SU-DHL-6 (cell line): ENCODE data around the gene C20orf144.
A peak's percentile ranks its signal among the peaks of the same experiment; 100 is the strongest.

Experiments
- H2AFZ ChIP-seq: fragments of 200-600 bp; sonication (generic); 2 replicates; pipeline ENCODE4 v1.6.1; 2014; ENCODE audit warnings: low read depth, mild to moderate bottlenecking, moderate library complexity, mixed read lengths, antibody characterized with exemption, low read length; ENCODE audit not compliant: severe bottlenecking
- H3F3A ChIP-seq: fragments of 200-600 bp; shearing (Covaris generic); 2 replicates; pipeline ENCODE4 v1.6.0; 2016; ENCODE audit warnings: antibody characterized with exemption, mild to moderate bottlenecking; ENCODE audit not compliant: insufficient read depth
- H3K27ac ChIP-seq: fragments of 200-600 bp; sonication (generic); 2 replicates; pipeline ENCODE4 v1.5.1; 2016; ENCODE audit warnings: low read depth, mild to moderate bottlenecking, low read length, moderate library complexity, mixed read lengths
- H3K27me3 ChIP-seq: fragments of 200-600 bp; sonication (generic), shearing (Covaris generic); 2 replicates; pipeline ENCODE4 v1.6.0; 2014; ENCODE audit warnings: mild to moderate bottlenecking, low read length
- H3K36me3 ChIP-seq: fragments of 200-600 bp; sonication (generic); 2 replicates; pipeline ENCODE4 v1.6.1; 2014; ENCODE audit warnings: mild to moderate bottlenecking, low read length, mixed read lengths
- H3K4me2 ChIP-seq: fragments of 300-600, 200-600 bp; shearing (Covaris generic), sonication (generic); 2 replicates; pipeline ENCODE4 v1.6.0; 2014; ENCODE audit warnings: low read length, low read depth, mild to moderate bottlenecking; ENCODE audit not compliant: poor library complexity, severe bottlenecking
- H3K4me3 ChIP-seq: fragments of 200-600 bp; sonication (generic); 2 replicates; pipeline ENCODE4 v1.5.1; 2014; ENCODE audit warnings: antibody characterized with exemption, low read length, mild to moderate bottlenecking, mixed read lengths; ENCODE audit not compliant: insufficient read depth, poor library complexity, severe bottlenecking
- H3K79me2 ChIP-seq: fragments of 200-600 bp; sonication (generic); 2 replicates; pipeline ENCODE4 v1.6.1; 2014; ENCODE audit warnings: mild to moderate bottlenecking, low read length, moderate library complexity; ENCODE audit not compliant: insufficient read depth
- H3K9ac ChIP-seq: fragments of 200-600 bp; sonication (generic); 2 replicates; pipeline ENCODE4 v1.7.0; 2014; ENCODE audit warnings: mild to moderate bottlenecking, low read length
- H3K9me2 ChIP-seq: fragments of 200-600 bp; sonication (generic); replicated peaks from 2 replicates; pipeline ENCODE4 v1.6.1; 2014; ENCODE audit warnings: low read length; ENCODE audit not compliant: insufficient read depth
- H3K9me3 ChIP-seq: fragments of 200-600 bp; sonication (generic); 2 replicates; pipeline ENCODE4 v1.6.1; 2014; ENCODE audit warnings: low read length, mixed read lengths; ENCODE audit not compliant: insufficient read depth
- H4K20me1 ChIP-seq: fragments of 200-600 bp; sonication (generic); 2 replicates; pipeline ENCODE4 v1.6.1; 2014; ENCODE audit warnings: low read depth, mild to moderate bottlenecking, antibody characterized with exemption, low read length, moderate library complexity, mixed read lengths
- EZH2phosphoT487 ChIP-seq: fragments of 200-600 bp; sonication (generic), shearing (Covaris generic); conservative IDR thresholded peaks from 2 replicates; pipeline ENCODE4 v1.6.1; 2018; ENCODE audit warnings: mild to moderate bottlenecking, antibody characterized with exemption, low read length, moderate library complexity, mixed read lengths
- TF ChIP-seq, protein P1 (sequence below): fragments of 200-600 bp; sonication (generic); IDR thresholded peaks from one replicate; pipeline ENCODE4 v1.5.1; 2017; ENCODE audit warnings: antibody characterized with exemption, mild to moderate bottlenecking, low read length, moderate library complexity; ENCODE audit not compliant: insufficient read depth, poor library complexity, severe bottlenecking

Gene C20orf144

DNA sequence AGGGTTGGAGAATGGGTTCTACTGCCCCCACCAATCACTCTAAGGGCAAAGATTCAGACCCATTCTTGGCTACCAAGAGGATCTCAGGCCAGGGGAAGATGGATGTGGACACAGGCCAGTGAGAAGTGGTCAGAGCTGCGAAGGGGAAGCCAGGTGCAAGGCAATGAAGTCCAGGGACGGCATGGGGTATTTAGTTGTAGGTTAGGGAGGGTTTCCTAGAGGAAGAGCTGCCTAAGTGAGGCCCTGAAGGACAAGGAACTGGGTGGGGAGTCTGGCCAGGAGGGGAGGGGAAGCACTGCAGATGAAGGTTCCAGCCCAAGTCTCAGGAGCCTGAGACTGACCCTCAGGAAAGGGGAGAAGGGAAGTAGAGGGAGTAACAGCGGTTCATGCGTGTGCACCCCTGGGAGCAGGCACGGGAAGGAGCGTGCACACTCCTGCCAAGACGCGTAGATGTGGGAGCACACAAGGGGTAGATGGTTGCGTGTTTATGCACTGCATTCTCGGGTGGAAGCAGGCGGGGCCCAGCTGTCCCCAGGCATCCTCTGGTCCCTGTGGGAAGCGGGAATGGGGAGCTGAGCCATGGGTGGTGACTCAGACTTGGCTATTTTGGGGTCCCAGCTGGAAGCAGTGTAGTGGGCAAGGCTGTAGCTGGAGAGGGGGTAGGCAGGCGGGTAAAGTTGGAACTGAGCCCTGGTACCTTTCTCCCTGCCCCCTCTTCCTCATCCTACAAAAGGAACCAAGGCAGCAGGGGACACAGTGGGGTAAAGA lies 7.9 kb downstream of the C20orf144 start:
- Histone ChIP-seq H3K79me2 (peaks cover 38% of the 10 kb centered on the region), H3K4me2 (peak overlapping the region; percentile 68), H3K27me3 (no peaks in the 10 kb centered on the region), H3K36me3 (0 out of 2 replicates have a peak, but pooled peaks cover 3% of the 10 kb centered on the region), H3F3A (peaks cover 45% of the 10 kb centered on the region), H2AFZ (no peak overlapping the region), H3K27ac (peak overlapping the region; percentile 78), H3K4me3 (no peak overlapping the region), H3K9me3 (no peaks in the 10 kb centered on the region), H4K20me1 (no peaks in the 10 kb centered on the region), H3K9me2 (no peaks in the 10 kb centered on the region), H3K9ac (peak overlapping the region; percentile 29; the same call in 1 of the 2 replicates)
- TF ChIP-seq, protein P1, sequence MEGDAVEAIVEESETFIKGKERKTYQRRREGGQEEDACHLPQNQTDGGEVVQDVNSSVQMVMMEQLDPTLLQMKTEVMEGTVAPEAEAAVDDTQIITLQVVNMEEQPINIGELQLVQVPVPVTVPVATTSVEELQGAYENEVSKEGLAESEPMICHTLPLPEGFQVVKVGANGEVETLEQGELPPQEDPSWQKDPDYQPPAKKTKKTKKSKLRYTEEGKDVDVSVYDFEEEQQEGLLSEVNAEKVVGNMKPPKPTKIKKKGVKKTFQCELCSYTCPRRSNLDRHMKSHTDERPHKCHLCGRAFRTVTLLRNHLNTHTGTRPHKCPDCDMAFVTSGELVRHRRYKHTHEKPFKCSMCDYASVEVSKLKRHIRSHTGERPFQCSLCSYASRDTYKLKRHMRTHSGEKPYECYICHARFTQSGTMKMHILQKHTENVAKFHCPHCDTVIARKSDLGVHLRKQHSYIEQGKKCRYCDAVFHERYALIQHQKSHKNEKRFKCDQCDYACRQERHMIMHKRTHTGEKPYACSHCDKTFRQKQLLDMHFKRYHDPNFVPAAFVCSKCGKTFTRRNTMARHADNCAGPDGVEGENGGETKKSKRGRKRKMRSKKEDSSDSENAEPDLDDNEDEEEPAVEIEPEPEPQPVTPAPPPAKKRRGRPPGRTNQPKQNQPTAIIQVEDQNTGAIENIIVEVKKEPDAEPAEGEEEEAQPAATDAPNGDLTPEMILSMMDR: no peak

DNA sequence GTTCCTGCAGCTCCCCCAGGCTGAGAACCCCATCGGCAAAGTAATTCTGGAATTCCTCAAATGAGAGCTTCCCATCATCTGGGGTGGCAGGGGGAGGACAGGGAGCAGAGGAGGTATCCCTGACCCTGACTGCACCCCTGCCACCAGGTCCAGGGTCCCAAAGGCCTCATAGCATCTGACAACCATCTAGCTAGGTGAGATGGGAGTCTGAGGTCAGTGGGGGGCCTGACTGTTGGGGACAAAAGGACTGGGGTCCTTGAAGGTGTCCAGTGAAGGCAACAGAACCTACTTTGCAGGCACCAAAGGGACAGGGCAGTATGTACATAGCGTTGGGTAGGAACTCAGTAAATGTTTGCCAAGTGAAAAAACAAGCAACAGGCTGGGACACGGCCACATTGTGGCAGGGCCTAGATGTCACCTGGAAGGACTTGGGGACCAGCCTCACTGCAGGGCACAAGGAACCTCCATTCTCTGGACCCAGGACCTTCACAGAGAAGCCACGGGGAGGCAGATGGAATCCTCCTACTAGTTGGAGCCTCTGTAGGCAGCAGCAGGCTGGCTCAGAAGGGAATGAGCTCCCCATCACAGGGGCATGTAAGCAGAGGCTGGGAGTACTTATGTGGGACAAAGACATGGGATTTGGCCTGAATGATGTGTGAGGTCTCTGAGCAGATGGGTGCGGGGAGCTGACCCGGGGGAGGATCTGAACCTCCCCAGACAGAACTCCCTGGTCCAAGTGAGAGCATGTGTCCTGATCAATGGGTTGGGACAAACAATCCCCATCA lies 8.8 kb downstream of the C20orf144 start:
- H3F3A ChIP-seq: peaks cover 47% of the 10 kb centered on the region
- TF ChIP-seq EZH2phosphoT487: no peak
- TF ChIP-seq, protein P1: no peak
- no peaks in the 10 kb centered on the region for H3K9me3 ChIP-seq
- H3K4me3 ChIP-seq: no peak overlapping the region
- H3K27me3 ChIP-seq: no peaks in the 10 kb centered on the region
- H3K79me2 ChIP-seq: peaks cover 38% of the 10 kb centered on the region
- H3K36me3 ChIP-seq: 0 out of 2 replicates have a peak, but pooled peaks cover 3% of the 10 kb centered on the region
- no peak overlapping the region for H3K9ac ChIP-seq
- no peaks in the 10 kb centered on the region for H3K9me2 ChIP-seq
- H2AFZ ChIP-seq: no peak overlapping the region
- no peak overlapping the region for H3K4me2 ChIP-seq
- H3K27ac ChIP-seq: peak overlapping the region; percentile 78
- H4K20me1 ChIP-seq: no peaks in the 10 kb centered on the region

DNA sequence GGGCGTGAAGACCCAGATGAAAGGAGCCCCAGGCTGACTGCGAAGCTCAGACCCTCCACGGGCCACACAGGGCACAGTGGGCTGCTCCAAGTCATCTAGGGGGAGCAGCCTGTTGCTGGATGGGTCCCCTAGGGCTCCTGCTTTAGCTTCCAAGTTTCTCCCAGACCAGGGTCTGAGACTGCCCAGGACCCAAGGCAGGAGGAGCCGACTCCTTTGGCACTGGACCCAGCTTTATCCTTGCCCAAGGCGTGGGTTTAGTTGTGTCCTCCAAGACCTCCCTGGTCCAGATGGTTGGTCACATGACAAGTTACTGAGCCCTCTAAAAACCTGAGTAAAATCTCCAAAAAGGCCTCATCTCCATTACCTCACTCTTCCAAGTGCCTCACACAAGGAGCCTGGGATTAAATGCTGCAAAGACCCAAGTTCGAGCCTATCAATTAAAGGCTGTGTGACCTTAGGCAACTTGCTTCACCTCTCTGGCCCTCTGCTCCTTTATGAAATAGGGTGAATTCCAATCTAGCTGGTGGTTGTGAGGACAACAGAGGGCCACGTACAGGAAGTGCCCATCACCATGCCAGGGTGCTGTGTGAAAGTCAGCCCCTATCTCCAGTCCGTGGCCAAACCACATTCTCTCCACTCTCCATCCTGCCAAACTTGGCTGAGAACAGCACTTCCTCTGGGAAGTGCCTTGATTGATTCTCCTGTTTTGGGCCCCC lies 9.6 kb downstream of the C20orf144 start:
- Histone ChIP-seq H3K27ac (peak overlapping the region; percentile 78), H3K27me3 (no peaks in the 10 kb centered on the region), H3K9me3 (no peaks in the 10 kb centered on the region), H3K9ac (peak overlapping the region; percentile 86), H3K36me3 (0 out of 2 replicates have a peak, but pooled peaks cover 3% of the 10 kb centered on the region), H3F3A (peaks cover 47% of the 10 kb centered on the region), H3K9me2 (no peaks in the 10 kb centered on the region), H3K4me2 (peak overlapping the region; percentile 99), H3K79me2 (peaks cover 38% of the 10 kb centered on the region), H4K20me1 (no peaks in the 10 kb centered on the region), H3K4me3 (no peak overlapping the region), H2AFZ (no peak overlapping the region)
- TF ChIP-seq EZH2phosphoT487: no peak
- TF ChIP-seq, protein P1: no peak
